Glutamatergic neuron (in vitro differentiated cells): ENCODE results near the gene RAET1G. TPM values are rescaled to one million over a fixed set of nuclear protein-coding genes. Genes with fewer than 3 reads are reported as not detected.

Source experiments
- DNase-seq: peaks from one replicate; pipeline ENCODE4 v3.0.0; 2022
- H3K27ac Mint-ChIP-seq: one replicate; pipeline ENCODE4 v1.8.0; 2020; ENCODE audit warnings: mild to moderate bottlenecking, mixed read lengths, inconsistent platforms; ENCODE audit not compliant: unreplicated experiment
- H3K27me3 Mint-ChIP-seq: one replicate; pipeline ENCODE4 v1.8.0; 2020; ENCODE audit warnings: mild to moderate bottlenecking, moderate library complexity, mixed read lengths, inconsistent platforms; ENCODE audit not compliant: unreplicated experiment
- H3K36me3 Mint-ChIP-seq: one replicate; pipeline ENCODE4 v1.8.0; 2020; ENCODE audit warnings: mild to moderate bottlenecking, mixed read lengths, inconsistent platforms; ENCODE audit not compliant: unreplicated experiment
- H3K4me1 Mint-ChIP-seq: one replicate; pipeline ENCODE4 v1.8.0; 2020; ENCODE audit warnings: mild to moderate bottlenecking, low read depth, mixed read lengths, inconsistent platforms; ENCODE audit not compliant: unreplicated experiment
- H3K4me3 Mint-ChIP-seq: one replicate; pipeline ENCODE4 v1.8.0; 2020; ENCODE audit warnings: mild to moderate bottlenecking, mixed read lengths, inconsistent platforms; ENCODE audit not compliant: unreplicated experiment
- H3K9me3 Mint-ChIP-seq: one replicate; pipeline ENCODE4 v1.8.0; 2020; ENCODE audit warnings: mild to moderate bottlenecking, moderate library complexity, mixed read lengths, inconsistent platforms; ENCODE audit not compliant: unreplicated experiment
- CTCF ChIP-seq: fragments of 200-600 bp; sonication (generic); IDR thresholded peaks from one replicate; pipeline ENCODE4 v1.5.0; 2021; ENCODE audit not compliant: partially characterized antibody, unreplicated experiment
- total RNA-seq: library from RNA; stranded (reverse); fragmentation: NEBNext Ultra II Directional; extraction: Animal tissue kit (Norgen Biotek cat#: 25700); gene quantifications from one replicate; pipeline ENCODE4 v1.2.1, GENCODE V29; 2021; ENCODE audit not compliant: unreplicated experiment

RAET1G gene
- total RNA-seq, 1 donor from 2014 or later: not detected

- no peak for TF ChIP-seq CTCF
- DNase-seq: peak; percentile 57
- Mint-ChIP-seq H3K36me3 (peaks cover 27% of the 10 kb centered on the region), H3K4me3 (peak overlapping the region; percentile 99), H3K27ac (peak overlapping the region; percentile 70), H3K4me1 (peaks cover 3% of the 10 kb centered on the region), H3K27me3 (peaks cover 43% of the 10 kb centered on the region), H3K9me3 (peaks cover 11% of the 10 kb centered on the region)
Measured at GRCh38 chr6:149965194-149966020, 42.5 kb upstream of the RAET1G start.

GRCh38 chr6:149964308-149965193 is 41.6 kb upstream of the RAET1G start:
- peaks cover 3% of the 10 kb centered on the region for H3K4me1 Mint-ChIP-seq
- peak overlapping the region; percentile 86 for H3K27ac Mint-ChIP-seq

GRCh38 chr6:149963462-149964307 is 40.8 kb upstream of the RAET1G start, which contains the start of gene ULBP1:
Gene ULBP1, plus strand, starts transcription at chr6:149963943. Its CDS starts 107 bp downstream, at chr6:149964050.
- H3K9me3 Mint-ChIP-seq: peaks cover 8% of the 10 kb centered on the region
- peak; percentile 94 for DNase-seq
- peak within 1 kb of the TSS; percentile 86 for H3K27ac Mint-ChIP-seq
- H3K27me3 Mint-ChIP-seq: peaks cover 36% of the 10 kb centered on the region
- peak within 1 kb of the TSS; percentile 99 for H3K4me3 Mint-ChIP-seq
- TF ChIP-seq CTCF: no peak
- H3K4me1 Mint-ChIP-seq: peaks cover 3% of the 10 kb centered on the region
- H3K36me3 Mint-ChIP-seq: peaks cover 9% of the 10 kb centered on the region

More at GRCh38 chr6:149964308-149965193, 41.6 kb upstream of the RAET1G start:
- TF ChIP-seq CTCF: no peak
- peak overlapping the region; percentile 99 for H3K4me3 Mint-ChIP-seq
- H3K36me3 Mint-ChIP-seq: peaks cover 18% of the 10 kb centered on the region
- peak; percentile 57 for DNase-seq
- H3K9me3 Mint-ChIP-seq: peaks cover 8% of the 10 kb centered on the region
- peaks cover 41% of the 10 kb centered on the region for H3K27me3 Mint-ChIP-seq

GRCh38 chr6:149963212-149963461 is 40.2 kb upstream of the RAET1G start:
- TF ChIP-seq CTCF: no peak
- DNase-seq: peak; percentile 65
- peak overlapping the region; percentile 99 for H3K4me3 Mint-ChIP-seq
- H3K36me3 Mint-ChIP-seq: peaks cover 4% of the 10 kb centered on the region
- peaks cover 8% of the 10 kb centered on the region for H3K9me3 Mint-ChIP-seq
- peaks cover 35% of the 10 kb centered on the region for H3K27me3 Mint-ChIP-seq
- H3K27ac Mint-ChIP-seq: peak overlapping the region; percentile 86
- H3K4me1 Mint-ChIP-seq: peaks cover 3% of the 10 kb centered on the region
